K562 (cell line): ENCODE measurements around the gene SLC26A8.

Source experiments
- NCOA2 ChIP-seq, 2 experiments: fragments of 450-650 bp; IDR thresholded peaks; 2 replicates each; pipeline ENCODE4 v1.6.1; 2018; ENCODE audit warnings: mild to moderate bottlenecking in 2 of 2, moderate library complexity in 1 of 2; ENCODE audit not compliant: partially characterized antibody in 2 of 2
- NR2F6 ChIP-seq: fragments of 450-650 bp; formaldehyde crosslinking; IDR thresholded peaks from 2 replicates; pipeline ENCODE4 v1.4.0; 2020; ENCODE audit warnings: mild to moderate bottlenecking
- POLR2A ChIP-seq: fragments of 450-650 bp; conservative IDR thresholded peaks from 2 replicates; pipeline ENCODE4 v1.6.1; 2016
- SPI1 ChIP-seq: IDR thresholded peaks from 2 replicates; pipeline ENCODE4 v1.6.1; 2011; ENCODE audit warnings: low read depth, low read length, control low read depth, borderline replicate concordance
- TCF15 ChIP-seq: fragments of 250-450 bp; sonication (Bioruptor Pico); IDR thresholded peaks from 2 replicates; pipeline ENCODE4 v1.8.0; 2022; ENCODE audit warnings: moderate library complexity, mild to moderate bottlenecking, inconsistent platforms
- THAP7 ChIP-seq: fragments of 250-450 bp; sonication (Bioruptor Pico); IDR thresholded peaks from 2 replicates; pipeline ENCODE4 v1.5.0; 2021
- ZNF280B ChIP-seq: fragments of 250-450 bp; sonication (Bioruptor Pico); IDR thresholded peaks from 2 replicates; pipeline ENCODE4 v1.5.1; 2021; ENCODE audit warnings: mild to moderate bottlenecking

GRCh38 chr6:36056178-36056577, 31.7 kb upstream of the SLC26A8 start:
- no peak for TF ChIP-seq POLR2A
- no peak for TF ChIP-seq NCOA2 (IDR thresholded peaks at IDR 0.05; ENCODE audit: partially characterized antibody in 2 of 2)
- TF ChIP-seq NR2F6 (CRISPR knock-in tag), result no peak
- no peak for TF ChIP-seq SPI1
- no peak for TF ChIP-seq ZNF280B (CRISPR knock-in tag)
- TF ChIP-seq TCF15, result no peak
- no peak for TF ChIP-seq THAP7
